K562 treated with DMSO at 1 percent for 24 hours (cell line): ENCODE data around the gene SCYGR7. TPM values are rescaled to one million over a fixed set of nuclear protein-coding genes. Genes with fewer than 3 reads are reported as not detected.

ENCODE experiments used
- total RNA-seq: library from RNA; unstranded; fragments of 300-600 nt; gene quantifications from 2 replicates; pipeline ENCODE4 v1.2.3, GENCODE V29; 2022; ENCODE audit warnings: low read depth; ENCODE audit not compliant: insufficient read depth

Gene SCYGR7
- total RNA-seq, result not detected in 2 replicates

DNA sequence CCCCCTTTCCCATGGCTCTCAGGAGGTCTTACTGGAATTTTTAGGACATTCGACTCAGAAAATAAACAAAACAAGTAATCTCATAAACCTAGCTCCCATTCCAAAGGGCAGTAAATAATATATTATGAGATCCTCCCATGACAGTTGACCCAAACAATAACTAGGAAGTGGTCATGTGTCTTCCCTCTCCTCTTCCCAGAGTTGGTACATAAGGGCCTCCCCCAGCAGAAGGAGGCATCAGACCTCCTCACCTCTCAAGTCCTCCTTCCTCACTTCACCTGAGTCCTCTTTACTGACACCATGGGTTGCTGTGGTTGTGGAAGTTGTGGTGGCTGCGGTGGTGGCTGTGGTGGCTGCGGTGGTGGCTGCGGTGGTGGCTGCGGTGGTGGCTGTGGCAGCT lies at the start of gene SCYGR7:
SCYGR7 (plus strand) TSS at position 301 of the 400 bp plus-strand sequence; CDS start at position 301, 0 bp downstream.

DNA sequence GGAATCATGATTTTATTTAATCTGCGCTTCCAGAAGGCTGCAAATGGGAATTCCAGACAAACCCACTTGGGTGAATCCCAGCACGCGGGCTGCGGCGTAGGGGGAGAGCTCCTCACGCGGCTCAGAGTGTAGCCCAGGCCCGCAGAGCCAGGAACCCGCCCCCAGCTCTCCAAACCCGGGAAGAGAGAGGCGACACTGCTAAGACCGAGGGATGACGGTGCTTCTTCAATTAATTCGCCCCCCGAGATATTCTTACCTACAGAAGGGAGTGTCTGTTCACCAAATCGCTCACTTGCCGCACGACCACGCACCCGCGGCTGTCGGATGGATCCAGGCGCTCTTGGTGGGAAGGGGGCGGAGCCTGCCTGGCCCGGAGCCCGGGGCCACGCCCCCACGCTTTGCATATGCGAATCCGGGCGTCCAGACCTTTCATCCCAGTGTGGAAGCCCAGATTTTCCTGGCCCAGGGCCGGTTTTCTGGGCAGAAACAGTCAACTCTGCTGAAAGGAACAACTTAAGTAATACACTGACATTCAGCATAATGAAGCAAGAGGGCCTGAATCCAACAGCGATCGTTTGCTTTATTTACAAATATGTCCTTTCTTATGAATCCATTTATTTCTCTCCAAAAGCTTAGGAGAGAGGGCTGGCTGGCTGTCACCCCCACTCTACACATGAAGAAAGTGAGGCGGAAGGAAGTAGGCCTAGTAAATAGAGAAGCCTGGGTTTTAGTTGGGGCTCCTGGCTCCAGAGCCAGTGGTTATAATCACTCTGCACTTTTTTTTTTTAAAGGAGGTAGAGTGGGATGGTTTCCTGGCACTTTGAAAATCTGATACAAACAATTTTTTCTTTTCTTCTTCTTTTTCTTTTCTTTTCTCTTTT lies 10.2 kb upstream of the SCYGR7 start, which contains the start of gene SLC19A3:
SLC19A3 (minus strand) TSS at position 342 of the 881 bp plus-strand sequence. CDS start 15,710 bp downstream, outside the sequence.

GRCh38 chr2:227724394-227725039 lies 3.6 kb upstream of the SCYGR7 start, which contains the start of gene SCYGR6:
TSS of gene SCYGR6 (minus strand) at chr2:227724757. CDS start at chr2:227724757, 0 bp downstream.

GRCh38 chr2:227745594-227745993 lies 17.5 kb downstream of the SCYGR7 start, which contains the start of gene SCYGR8:
TSS of gene SCYGR8 (plus strand) at chr2:227745894. CDS start at chr2:227745894, 0 bp downstream.

Other genes with a start within 250 kb of the SCYGR7 start
- gene SCYGR2, start 129.4 kb upstream of the SCYGR7 start, total RNA-seq, result not detected in 2 replicates
- gene SCYGR3, start 113.5 kb upstream of the SCYGR7 start, total RNA-seq, result not detected in 2 replicates
- not detected in 2 replicates for gene SCYGR4, start 110.8 kb upstream of the SCYGR7 start, total RNA-seq
- not detected in 2 replicates for gene SCYGR5, start 61.5 kb upstream of the SCYGR7 start, total RNA-seq
- not detected in 2 replicates for gene SLC19A3, start 10.3 kb upstream of the SCYGR7 start, total RNA-seq
- not detected in 2 replicates for gene SCYGR6, start 3.6 kb upstream of the SCYGR7 start, total RNA-seq
- not detected in 2 replicates for gene SCYGR8, start 17.6 kb downstream of the SCYGR7 start, total RNA-seq
- not detected in 2 replicates for gene CCL20, start 85.5 kb downstream of the SCYGR7 start, total RNA-seq
- gene DAW1, start 143.3 kb downstream of the SCYGR7 start, total RNA-seq, result not detected in 2 replicates